GM19043 (cell line): Measurements from ENCODE around the gene SORCS2.

Experiments
- ATAC-seq: cut with Tn5 transposase; IDR thresholded peaks from one replicate; pipeline ENCODE4 v1.9.1; 2021; ENCODE audit warnings: low read depth; ENCODE audit not compliant: unreplicated experiment

SORCS2 gene

DNA sequence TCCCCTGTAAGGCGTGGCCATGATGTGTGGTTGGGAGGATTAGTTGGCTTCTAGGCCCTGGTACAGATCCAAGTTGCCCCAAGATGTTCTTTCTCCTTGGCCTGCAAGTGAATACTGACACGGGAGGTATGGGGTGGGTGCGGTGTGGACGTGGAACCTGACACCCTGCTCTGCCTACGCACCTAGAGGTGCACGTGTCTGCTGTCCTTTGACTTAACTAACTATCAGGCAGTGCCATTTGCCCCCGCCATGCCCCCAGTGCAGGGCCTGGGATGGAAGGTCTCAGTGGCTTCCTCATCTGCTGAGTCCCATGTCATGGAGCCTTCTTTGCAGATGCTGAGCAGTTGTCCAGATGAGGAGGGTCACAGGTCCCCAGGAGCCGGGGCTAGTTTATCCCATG lies 151.6 kb downstream of the SORCS2 start:
- ATAC-seq = no peak

DNA sequence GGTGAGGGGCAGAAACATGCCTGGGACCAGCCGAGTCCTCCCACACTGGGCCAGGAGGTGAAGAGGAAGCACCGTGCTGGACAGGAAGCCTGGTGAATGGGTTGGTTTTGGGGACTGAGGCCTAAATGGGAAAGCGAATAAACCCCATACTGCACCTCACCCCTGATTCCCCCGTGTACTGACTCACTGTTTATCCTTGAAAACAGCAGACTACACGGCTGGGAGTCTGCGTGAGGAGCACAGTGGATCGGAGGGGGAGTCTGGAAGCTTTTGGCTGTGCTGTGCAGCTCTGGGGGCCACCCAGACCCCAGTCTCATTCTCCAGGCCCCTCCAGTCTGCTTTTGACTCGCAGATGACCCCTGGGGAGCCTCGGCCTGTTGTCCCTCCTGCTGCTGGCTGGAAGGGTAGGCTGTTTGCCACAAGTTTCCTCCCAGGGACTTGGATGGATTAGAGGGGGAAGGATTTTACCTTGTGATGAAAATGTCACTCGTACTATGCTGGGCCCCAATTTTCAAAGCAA lies 152.4 kb downstream of the SORCS2 start:
- no peak for ATAC-seq

DNA sequence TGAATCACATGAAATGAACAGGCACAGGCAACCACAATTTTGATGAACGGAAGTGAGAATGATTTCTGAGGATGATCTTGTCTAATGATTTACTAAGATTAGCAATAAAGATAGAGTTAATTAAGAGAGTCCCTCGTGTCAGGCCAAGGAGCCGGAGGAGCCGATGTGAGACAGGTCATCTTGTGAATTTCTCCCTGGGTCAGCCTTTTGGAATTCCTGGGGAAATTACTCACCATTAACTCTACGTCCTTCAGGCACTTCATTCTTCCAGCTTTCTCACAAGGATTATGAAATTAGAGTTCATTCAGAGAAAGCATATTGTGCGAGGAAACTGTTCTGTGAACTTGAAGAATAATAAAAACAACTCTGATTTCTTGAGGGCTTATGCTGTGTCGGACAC lies 155.6 kb downstream of the SORCS2 start:
- no peak for ATAC-seq

- no peak for ATAC-seq
Observed at GRCh38 chr4:7348946-7349900, 156.9 kb downstream of the SORCS2 start.

DNA sequence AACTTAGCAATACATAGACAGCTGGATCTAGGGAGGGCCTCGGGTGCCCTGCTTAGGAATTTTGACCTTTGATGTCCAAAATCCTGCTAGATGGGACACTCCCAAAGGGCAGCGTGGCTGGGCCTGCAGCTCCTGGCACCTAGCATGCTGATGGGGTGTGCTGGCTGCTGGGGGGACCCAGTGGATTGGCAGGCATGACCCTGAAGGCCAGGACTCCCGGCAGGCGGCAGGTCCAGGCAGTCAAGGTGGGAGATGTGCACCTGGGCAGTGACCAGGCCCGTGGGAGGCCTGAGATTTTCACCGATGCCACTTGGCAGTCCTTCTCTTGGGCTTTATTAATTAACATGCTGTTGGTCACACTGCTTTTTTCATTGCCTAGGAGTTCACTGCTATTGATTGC lies 158.1 kb downstream of the SORCS2 start:
- no peak for ATAC-seq

- ATAC-seq = no peak
Observed at GRCh38 chr4:7351014-7351413, 158.7 kb downstream of the SORCS2 start.

DNA sequence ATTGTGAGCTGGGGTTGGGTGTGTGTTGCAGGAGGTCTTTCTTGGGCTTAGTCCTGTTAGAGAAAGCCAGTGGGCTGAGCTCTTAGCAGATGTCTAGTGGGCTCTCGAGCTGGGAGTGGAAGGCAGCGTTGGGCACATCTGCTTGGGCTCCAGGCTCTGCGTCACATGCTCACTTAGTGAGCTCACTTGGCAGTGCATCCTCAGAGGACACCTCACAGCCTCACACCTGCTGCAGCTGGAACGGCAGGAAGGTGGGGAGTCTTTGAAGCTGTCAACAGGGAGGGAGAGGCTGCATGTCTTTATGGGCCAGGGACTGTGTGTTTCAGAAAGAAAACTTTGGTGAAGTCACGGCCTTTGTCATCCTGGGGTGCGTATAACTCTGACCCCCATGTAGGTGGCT lies 160.1 kb downstream of the SORCS2 start:
- no peak for ATAC-seq

- ATAC-seq = no peak
Observed at GRCh38 chr4:7353046-7353790, 160.9 kb downstream of the SORCS2 start.

- ATAC-seq = no peak
Observed at GRCh38 chr4:7353846-7354610, 161.7 kb downstream of the SORCS2 start.

DNA sequence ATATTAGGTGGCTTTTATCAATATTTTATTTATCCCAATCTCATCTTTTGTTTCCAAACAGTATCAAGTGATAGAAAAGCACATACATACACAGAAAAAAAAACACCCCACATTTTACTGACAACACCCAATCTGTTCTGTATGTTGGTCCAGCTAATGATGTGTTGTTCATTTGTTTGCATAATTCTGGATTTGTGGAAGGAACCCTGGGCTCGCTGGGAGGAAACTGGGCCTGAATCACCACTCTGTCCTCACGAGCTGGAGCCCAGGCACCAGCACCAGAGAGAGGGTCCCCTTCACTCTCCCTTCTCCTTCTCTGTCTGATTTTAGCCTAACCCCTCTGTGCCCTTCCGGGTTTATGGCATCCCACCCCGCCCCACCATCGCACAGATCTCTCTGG lies 162.6 kb downstream of the SORCS2 start:
- no peak for ATAC-seq

- no peak for ATAC-seq
Observed at GRCh38 chr4:7355795-7356194, 163.5 kb downstream of the SORCS2 start.

- ATAC-seq = no peak
Observed at GRCh38 chr4:7356667-7357310, 164.5 kb downstream of the SORCS2 start.

GRCh38 chr4:7357323-7357722 lies 165.0 kb downstream of the SORCS2 start:
- ATAC-seq = no peak

DNA sequence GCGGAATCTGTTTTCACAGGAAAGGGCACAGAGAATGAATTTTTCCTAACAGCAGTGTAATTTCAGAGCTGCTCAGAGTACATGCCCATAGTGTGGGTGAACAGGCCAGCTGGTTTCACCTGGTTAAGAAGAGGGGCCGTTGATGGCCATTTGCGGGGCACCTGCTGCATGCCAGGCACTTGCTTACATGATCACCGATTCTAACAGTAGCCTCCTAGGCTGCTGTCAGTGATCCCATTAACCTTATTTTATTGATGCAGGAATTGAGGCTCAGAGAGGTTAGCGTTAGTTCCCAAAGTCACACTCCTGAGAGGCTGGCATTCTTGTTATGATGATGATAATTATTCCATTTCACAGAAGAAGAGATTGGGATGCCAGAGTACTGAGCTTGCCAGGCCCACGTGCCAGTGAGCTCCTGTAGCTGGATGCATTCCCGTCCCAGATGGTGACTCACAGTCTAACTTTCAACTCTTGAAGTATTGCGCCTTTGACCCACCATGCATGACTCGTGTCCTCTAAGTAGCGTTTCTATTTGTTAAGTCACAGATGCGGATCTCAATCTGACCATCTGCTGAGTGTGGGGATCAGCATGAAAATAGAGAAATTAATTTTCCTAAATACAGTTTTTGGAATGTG lies 165.9 kb downstream of the SORCS2 start:
- ATAC-seq = no peak

GRCh38 chr4:7359400-7360062 lies 167.2 kb downstream of the SORCS2 start:
- ATAC-seq = no peak

DNA sequence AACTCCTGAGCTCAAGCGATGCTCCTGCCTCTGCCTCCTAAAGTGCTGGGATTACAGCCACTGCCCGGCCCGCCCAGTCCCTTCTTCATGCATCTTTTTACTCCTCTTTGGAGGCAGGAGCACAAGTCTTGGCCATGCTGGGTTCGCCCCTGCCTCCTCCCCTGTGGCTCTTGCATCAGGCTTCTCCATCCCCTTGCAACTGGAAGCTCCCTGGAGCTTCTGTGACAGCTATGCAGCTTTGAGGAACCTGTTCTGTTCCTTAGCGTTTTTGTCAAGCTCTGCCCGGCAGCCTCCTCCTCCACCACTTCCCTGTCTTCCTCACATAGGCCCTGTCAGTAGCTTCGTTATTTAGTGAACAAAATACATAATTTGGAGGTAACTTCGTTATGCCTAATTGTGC lies 168.5 kb downstream of the SORCS2 start:
- no peak for ATAC-seq

- no peak for ATAC-seq
Observed at GRCh38 chr4:7361280-7361895, 169.1 kb downstream of the SORCS2 start.

DNA sequence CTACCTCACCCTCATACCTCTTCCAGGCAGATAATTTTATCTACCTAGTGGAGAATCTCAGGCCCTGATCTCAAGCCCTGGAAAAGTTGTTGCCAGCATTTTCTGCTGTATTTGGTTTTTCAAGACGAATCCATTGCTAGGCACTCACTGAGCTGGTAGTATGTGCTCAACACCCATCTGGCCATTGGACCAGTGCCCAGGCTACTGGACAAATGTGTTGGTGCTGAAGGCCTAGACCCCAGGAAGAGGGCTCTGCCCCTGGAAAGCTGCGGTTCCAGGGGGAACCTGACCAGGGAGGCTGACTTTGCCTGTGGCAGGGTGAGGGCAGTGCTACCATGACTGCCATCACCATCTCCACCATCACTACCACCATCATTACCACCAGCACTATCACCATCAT lies 170.0 kb downstream of the SORCS2 start:
- ATAC-seq = no peak

GRCh38 chr4:7362862-7363430 lies 170.6 kb downstream of the SORCS2 start:
- no peak for ATAC-seq
